Right ventricle myocardium inferior (tissue), 1 donor: Measurements from ENCODE around the gene SUV39H1. TPM values are rescaled to one million over a fixed set of nuclear protein-coding genes. Genes with fewer than 3 reads are reported as not detected.
"Not testable (repeated sequence)": the region's sequence is repeated elsewhere in the genome, so short reads cannot be mapped to it uniquely, and the experiment has no call there.

Experiments
- ATAC-seq: fragments of 200-7000 bp; cut with Tn5 transposase; one replicate; pipeline ENCODE4 v1.9.1; 2020; ENCODE audit warnings: mild to moderate bottlenecking, moderate library complexity
- DNase-seq: peaks from one replicate; pipeline ENCODE4 v3.0.0; 2021; ENCODE audit errors: missing footprints
- intact Hi-C: fragments of 100-400 bp; cut with DNase I; formaldehyde crosslinking; loops from one replicate; pipeline ENCODE4 v1.11.0; 2022
- total RNA-seq: library from RNA; stranded (reverse); fragmentation: NEBNext Ultra II Directional; extraction: Animal tissue kit (Norgen Biotek cat#: 25700); gene quantifications from one replicate; pipeline ENCODE4 v1.2.1, GENCODE V29; 2021
- donor health status: DM: no; HTN: yes; CAD: no; lungs with severe emphysema.

Gene SUV39H1
- total RNA-seq, 1 donor from 2014 or later, result 2.2 TPM

- DNase-seq, result peak; percentile 71
- intact Hi-C loops, result no loop called here
- ATAC-seq, result peak; percentile 62
These were observed 13.0 kb upstream of the SUV39H1 start, which contains the start of gene WAS for GRCh38 chrX:48683411-48683982. Gene WAS (plus strand): TSS chrX:48683799. CDS start chrX:48683854, 55 bp downstream.

GRCh38 chrX:48684134-48684533, 12.4 kb upstream of the SUV39H1 start:
- ATAC-seq, result no peak
- intact Hi-C loops, result no loop called here
- DNase-seq, result no peak

- intact Hi-C loops, result no loop called here
- no peak for ATAC-seq
- no peak for DNase-seq
These were observed 11.1 kb upstream of the SUV39H1 start for GRCh38 chrX:48685416-48685815.

- ATAC-seq (no peak), DNase-seq (no peak)
- intact Hi-C loops, result no loop called here
These were observed 7.9 kb upstream of the SUV39H1 start for GRCh38 chrX:48688531-48689150.

GRCh38 chrX:48689208-48689920, 7.2 kb upstream of the SUV39H1 start:
- ATAC-seq (no peak), DNase-seq (no peak)
- intact Hi-C loops, result no loop called here

GRCh38 chrX:48691746-48692145, 4.8 kb upstream of the SUV39H1 start:
- ATAC-seq, DNase-seq, intact Hi-C loops: not testable (repeated sequence)

GRCh38 chrX:48694776-48695533, 1.6 kb upstream of the SUV39H1 start:
- intact Hi-C loops, result loop anchor here (5.0 kb wide), 1 partner anchor 42 kb away; no protein-coding TSS in a partner anchor
- ATAC-seq (no peak), DNase-seq (no peak)

GRCh38 chrX:48695534-48695896, 1.0 kb upstream of the SUV39H1 start:
- intact Hi-C loops, result loop anchor here (5.0 kb wide), 1 partner anchor 42 kb away; no protein-coding TSS in a partner anchor
- DNase-seq (no peak), ATAC-seq (no peak)

- DNase-seq (no peak), ATAC-seq (peak; percentile 23)
- intact Hi-C loops, result loop anchor here (5.0 kb wide), 1 partner anchor 41 kb away; no protein-coding TSS in a partner anchor
These were observed 621 bp upstream of the SUV39H1 start for GRCh38 chrX:48695925-48696300.

GRCh38 chrX:48696909-48697727, 584 bp downstream of the SUV39H1 start:
- intact Hi-C loops, result loop anchor here (5.0 kb wide), 1 partner anchor 40 kb away; no protein-coding TSS in a partner anchor
- DNase-seq (no peak), ATAC-seq (no peak)

- intact Hi-C loops, result loop anchor here (5.0 kb wide), 1 partner anchor 39 kb away; no protein-coding TSS in a partner anchor
- DNase-seq (no peak), ATAC-seq (no peak)
These were observed 1.8 kb downstream of the SUV39H1 start for GRCh38 chrX:48698306-48698705.

GRCh38 chrX:48700246-48700645, 3.7 kb downstream of the SUV39H1 start:
- no peak for DNase-seq
- no peak for ATAC-seq
- intact Hi-C loops, result no loop called here

- no peak for DNase-seq
- intact Hi-C loops, result no loop called here
- no peak for ATAC-seq
These were observed 4.6 kb downstream of the SUV39H1 start for GRCh38 chrX:48700951-48701653.

GRCh38 chrX:48702032-48702431, 5.5 kb downstream of the SUV39H1 start:
- intact Hi-C loops, result no loop called here
- ATAC-seq (no peak), DNase-seq (no peak)

- intact Hi-C loops, result no loop called here
- ATAC-seq (no peak), DNase-seq (no peak)
These were observed 6.2 kb downstream of the SUV39H1 start for GRCh38 chrX:48702716-48703115.

- DNase-seq, result no peak
These were observed 6.7 kb downstream of the SUV39H1 start for GRCh38 chrX:48703228-48703627.

GRCh38 chrX:48703642-48704481, 7.3 kb downstream of the SUV39H1 start:
- intact Hi-C loops, result no loop called here
- ATAC-seq, result peak; percentile 68

More at GRCh38 chrX:48703228-48703627, 6.7 kb downstream of the SUV39H1 start:
- intact Hi-C loops, result no loop called here
- peak; percentile 68 for ATAC-seq

More at GRCh38 chrX:48703642-48704481, 7.3 kb downstream of the SUV39H1 start:
- no peak for DNase-seq
